WTC11 (cell line): ENCODE measurements around the gene NRAP. TPM values are rescaled to one million over a fixed set of nuclear protein-coding genes. Genes with fewer than 3 reads are reported as not detected.

Experiments
- ATAC-seq: fragments of 200-7000 bp; cut with Tn5 transposase; 2 replicates; pipeline ENCODE4 v1.10.0; 2021; ENCODE audit warnings: mild to moderate bottlenecking, moderate library complexity
- CTCF ChIA-PET: fragments of 300-600 bp; sonication (Branson Sonifier 250); formaldehyde crosslinking; loops from one replicate; lab custom pipeline; 2021; ENCODE audit warnings: antibody characterized with exemption; lab: Charles Lee
- POLR2A ChIA-PET: fragments of 350-600 bp; sonication (Branson Sonifier 250); formaldehyde crosslinking; loops from one replicate; lab custom pipeline; 2021; ENCODE audit warnings: antibody characterized with exemption; lab: Charles Lee
- DNase-seq: peaks from one replicate; pipeline ENCODE4 v3.0.0; 2021; ENCODE audit warnings: low spot score
- H3K27ac Mint-ChIP-seq: 2 replicates; pipeline ENCODE4 v1.8.0; 2021; ENCODE audit warnings: mixed read lengths
- H3K27me3 Mint-ChIP-seq: 2 replicates; pipeline ENCODE4 v1.8.0; 2021; ENCODE audit warnings: low read depth, mild to moderate bottlenecking, moderate library complexity, mixed read lengths
- H3K36me3 Mint-ChIP-seq: 2 replicates; pipeline ENCODE4 v1.8.0; 2021; ENCODE audit warnings: mixed read lengths
- H3K4me1 Mint-ChIP-seq: 2 replicates; pipeline ENCODE4 v1.8.0; 2022; ENCODE audit warnings: mixed read lengths
- H3K4me3 Mint-ChIP-seq: 2 replicates; pipeline ENCODE4 v1.8.0; 2021; ENCODE audit warnings: mild to moderate bottlenecking, moderate library complexity, mixed read lengths
- H3K9me3 Mint-ChIP-seq: 2 replicates; pipeline ENCODE4 v1.8.0; 2021; ENCODE audit warnings: mixed read lengths
- CREB1 ChIP-seq: sonication (generic); formaldehyde crosslinking; IDR thresholded peaks from 2 replicates; pipeline ENCODE4 v1.8.0; 2023; ENCODE audit warnings: mild to moderate bottlenecking, missing genetic modification reagents
- FOXJ3 ChIP-seq: sonication (generic); formaldehyde crosslinking; IDR thresholded peaks from 2 replicates; pipeline ENCODE4 v1.9.0; 2021; ENCODE audit warnings: missing genetic modification reagents, mild to moderate bottlenecking, borderline replicate concordance
- FOXK1 ChIP-seq: sonication (generic); formaldehyde crosslinking; IDR thresholded peaks from 2 replicates; pipeline ENCODE4 v1.8.0; 2022; ENCODE audit warnings: mild to moderate bottlenecking, moderate library complexity, missing genetic modification reagents
- FOXP4 ChIP-seq: sonication (generic); formaldehyde crosslinking; IDR thresholded peaks from 2 replicates; pipeline ENCODE4 v1.8.0; 2022; ENCODE audit warnings: mild to moderate bottlenecking, missing genetic modification reagents
- GRHL2 ChIP-seq: fragments of 250-450 bp; sonication (Bioruptor Pico); IDR thresholded peaks from 2 replicates; pipeline ENCODE4 v1.8.0; 2022; ENCODE audit warnings: mild to moderate bottlenecking, moderate library complexity; ENCODE audit not compliant: insufficient replicate concordance, severe bottlenecking
- HMGXB4 ChIP-seq: sonication (generic); formaldehyde crosslinking; IDR thresholded peaks from 2 replicates; pipeline ENCODE4 v1.8.1; 2023; ENCODE audit warnings: mild to moderate bottlenecking, moderate library complexity, missing genetic modification reagents
- IRF1 ChIP-seq: sonication (generic); formaldehyde crosslinking; IDR thresholded peaks from 2 replicates; pipeline ENCODE4 v1.8.0; 2023; ENCODE audit warnings: missing genetic modification reagents
- IRF2 ChIP-seq: sonication (generic); formaldehyde crosslinking; IDR thresholded peaks from 2 replicates; pipeline ENCODE4 v1.8.0; 2022; ENCODE audit warnings: low read depth, missing genetic modification reagents, borderline replicate concordance
- JAZF1 ChIP-seq: fragments of 250-450 bp; sonication (Bioruptor Pico); IDR thresholded peaks from 2 replicates; pipeline ENCODE4 v1.9.0; 2021; ENCODE audit warnings: moderate library complexity, mild to moderate bottlenecking, inconsistent platforms
- NFE2L1 ChIP-seq: sonication (generic); formaldehyde crosslinking; IDR thresholded peaks from 2 replicates; pipeline ENCODE4 v1.8.1; 2023; ENCODE audit warnings: missing genetic modification reagents
- PRRX2 ChIP-seq: fragments of 250-450 bp; sonication (Bioruptor Pico); IDR thresholded peaks from 2 replicates; pipeline ENCODE4 v1.8.0; 2021; ENCODE audit warnings: mild to moderate bottlenecking
- SMAD3 ChIP-seq: sonication (generic); formaldehyde crosslinking; IDR thresholded peaks from 2 replicates; pipeline ENCODE4 v1.8.0; 2022; ENCODE audit warnings: missing genetic modification reagents, mild to moderate bottlenecking, borderline replicate concordance
- SOX15 ChIP-seq: fragments of 250-450 bp; sonication (Bioruptor Pico); IDR thresholded peaks from 2 replicates; pipeline ENCODE4 v1.9.0; 2021; ENCODE audit warnings: mild to moderate bottlenecking
- STAT6 ChIP-seq: sonication (generic); formaldehyde crosslinking; conservative IDR thresholded peaks from 2 replicates; pipeline ENCODE4 v1.8.1; 2023; ENCODE audit warnings: mild to moderate bottlenecking, low read depth, missing genetic modification reagents, moderate library complexity
- TEAD4 ChIP-seq: sonication (generic); formaldehyde crosslinking; IDR thresholded peaks from 2 replicates; pipeline ENCODE4 v1.8.0; 2022; ENCODE audit warnings: mild to moderate bottlenecking, missing genetic modification reagents
- ZNF219 ChIP-seq: sonication (generic); formaldehyde crosslinking; IDR thresholded peaks from 2 replicates; pipeline ENCODE4 v1.8.0; 2023; ENCODE audit warnings: missing genetic modification reagents, mild to moderate bottlenecking, borderline replicate concordance
- ZNF512 ChIP-seq: sonication (generic); formaldehyde crosslinking; IDR thresholded peaks from 2 replicates; pipeline ENCODE4 v1.8.1; 2022; ENCODE audit warnings: missing genetic modification reagents, borderline replicate concordance
- total RNA-seq: library from RNA; stranded (reverse); gene quantifications from 3 replicates; pipeline ENCODE4 v1.2.3, GENCODE V29; 2021

The NRAP gene
- total RNA-seq, 1 experiment from 2014 or later: not detected

- CTCF ChIA-PET: no interaction called here
- H3K27me3 Mint-ChIP-seq: peaks cover 10% of the 10 kb centered on the region
Measured at GRCh38 chr10:113711142-113711541, 47.3 kb upstream of the NRAP start.

More at GRCh38 chr10:113711142-113711541, 47.3 kb upstream of the NRAP start:
- Mint-ChIP-seq H3K4me1 (peaks cover 69% of the 10 kb centered on the region), H3K9me3 (no peaks in the 10 kb centered on the region; the same call in 1 of the 2 replicates), H3K4me3 (no peak overlapping the region), H3K36me3 (peaks cover 2% of the 10 kb centered on the region), H3K27ac (no peak overlapping the region)
- ATAC-seq (peak; percentile 11), DNase-seq (no peak)
- TF ChIP-seq SOX15 (CRISPR knock-in tag): no peak
- no peak for TF ChIP-seq CREB1 (CRISPR knock-in tag)
- no peak for TF ChIP-seq GRHL2
- TF ChIP-seq TEAD4 (CRISPR knock-in tag): no peak
- TF ChIP-seq FOXP4 (CRISPR knock-in tag): no peak
- no peak for TF ChIP-seq IRF2 (CRISPR knock-in tag)
- no peak for TF ChIP-seq JAZF1 (CRISPR knock-in tag)
- no peak for TF ChIP-seq HMGXB4
- no peak for TF ChIP-seq IRF1 (CRISPR knock-in tag)
- TF ChIP-seq NFE2L1 (CRISPR knock-in tag): no peak
- TF ChIP-seq FOXJ3 (CRISPR knock-in tag): no peak
- TF ChIP-seq STAT6 (CRISPR knock-in tag): no peak
- no peak for TF ChIP-seq PRRX2
- no peak for TF ChIP-seq ZNF219 (CRISPR knock-in tag)
- no peak for TF ChIP-seq FOXK1 (CRISPR knock-in tag)
- TF ChIP-seq SMAD3 (CRISPR knock-in tag): no peak
- no peak for TF ChIP-seq ZNF512 (CRISPR knock-in tag)
- POLR2A ChIA-PET: no interaction called here
